ENCODE results near the gene DNAH7. TPM values are rescaled to one million over a fixed set of nuclear protein-coding genes. Genes with fewer than 3 reads are reported as not detected.

The DNAH7 gene
- total RNA-seq, 2 experiments from 2014 or later, result 0.07 to 0.17 TPM

DNA sequence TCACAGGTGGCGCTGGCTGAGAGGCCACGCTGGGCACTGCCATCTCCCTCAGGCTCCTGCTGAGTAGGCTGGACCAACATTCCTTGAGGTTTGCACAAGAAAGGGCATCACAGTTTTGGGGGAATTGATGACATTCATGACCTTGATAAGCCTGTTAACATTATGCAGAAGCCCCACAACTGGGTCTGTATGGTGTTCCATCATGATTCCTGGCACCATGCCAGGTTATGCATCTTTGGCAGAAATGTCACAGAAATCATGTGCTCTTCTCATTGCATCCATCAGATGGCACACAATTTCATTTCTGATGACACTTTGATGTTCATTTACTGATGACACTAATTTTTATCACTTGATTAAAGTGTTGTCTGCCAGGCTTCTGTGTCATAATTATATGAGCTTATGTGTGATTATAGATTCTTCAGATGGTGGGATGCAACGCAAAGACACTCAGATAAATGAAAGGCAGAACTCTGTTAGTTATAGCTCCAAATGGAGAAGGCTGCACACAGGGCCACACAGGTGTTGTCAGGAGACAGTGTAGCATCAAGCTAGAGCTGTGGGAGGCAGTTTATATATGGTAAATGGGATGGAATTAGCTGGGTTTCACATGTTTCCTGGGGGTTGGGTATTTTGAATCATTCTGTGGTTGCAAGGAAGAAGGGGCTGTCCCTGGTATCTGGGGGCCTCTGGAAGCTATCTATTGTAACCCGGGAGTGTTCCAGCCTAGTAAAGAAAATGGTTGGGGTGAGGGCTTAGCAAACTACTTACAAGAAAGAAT, 220.3 kb downstream of the DNAH7 start:
- Mint-ChIP-seq H3K4me1 (ENCODE audit: low read depth) (peaks cover 3% of the 10 kb centered on the region), H3K4me3 (no peak overlapping the region), H3K36me3 (no peaks in the 10 kb centered on the region), H3K27me3 (no peaks in the 10 kb centered on the region), H3K9me3 (no peaks in the 10 kb centered on the region), H3K27ac (no peak overlapping the region)
- intact Hi-C loops (cut with micrococcal nuclease), result loop anchor here (10.0 kb wide), 1 partner anchor 274 kb away; no protein-coding TSS in a partner anchor
- DNase-seq, result no peak
- POLR2A ChIA-PET, result no interaction called here
- CTCF ChIA-PET, result interaction anchor here (1.4 kb wide), 1 partner anchor 219 kb away, joined by 7 read pairs; no protein-coding TSS in a partner anchor

DNA sequence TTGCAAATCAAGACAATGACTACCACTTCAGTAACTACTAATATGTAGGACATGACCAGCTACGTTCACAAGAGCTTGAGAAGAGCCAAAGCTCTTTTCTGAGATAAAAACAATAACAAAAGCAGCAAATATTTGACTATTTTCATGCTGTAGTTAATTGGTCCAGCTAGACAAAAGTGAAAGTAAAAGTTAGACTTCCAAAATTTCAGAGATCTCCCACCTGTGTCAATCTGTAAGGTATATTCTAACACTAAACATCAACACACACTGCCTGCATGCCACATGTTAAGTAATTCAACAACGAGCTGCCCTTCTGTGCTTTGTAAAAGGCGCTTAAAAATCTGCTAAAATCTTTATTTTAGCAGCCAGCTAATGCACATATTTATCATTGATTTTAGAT, 225.7 kb downstream of the DNAH7 start:
- intact Hi-C loops (cut with micrococcal nuclease), result loop anchor here (10.0 kb wide), 1 partner anchor 268 kb away; no protein-coding TSS in a partner anchor
- Mint-ChIP-seq H3K36me3 (no peaks in the 10 kb centered on the region), H3K27me3 (no peaks in the 10 kb centered on the region), H3K4me3 (no peak overlapping the region), H3K4me1 (ENCODE audit: low read depth) (peaks cover 11% of the 10 kb centered on the region), H3K27ac (no peak overlapping the region), H3K9me3 (no peaks in the 10 kb centered on the region)
- DNase-seq, result no peak
- POLR2A ChIA-PET, result no interaction called here
- CTCF ChIA-PET, result no interaction called here

DNA sequence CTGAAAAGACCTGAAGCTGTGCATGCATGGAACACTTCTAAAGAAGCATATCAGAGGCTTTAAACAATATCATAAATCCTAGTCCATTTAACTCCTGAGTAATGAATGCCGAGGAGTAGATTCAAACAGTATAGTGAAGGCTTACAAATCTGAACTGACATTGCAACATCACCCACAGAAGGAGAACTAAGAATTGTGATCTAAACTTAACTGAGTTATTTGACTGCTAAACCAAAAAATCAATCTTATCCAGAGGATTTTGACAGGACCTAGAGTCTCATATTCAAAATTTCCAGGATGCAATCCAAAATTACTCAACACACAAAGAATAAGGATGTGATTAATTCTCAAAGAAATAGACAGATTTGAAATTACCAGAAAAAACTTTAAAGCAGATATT, 230.6 kb downstream of the DNAH7 start:
- intact Hi-C loops (cut with micrococcal nuclease), result no loop called here
- ChIA-PET CTCF (interaction anchor here (0.6 kb wide), 1 partner anchor 1671 kb away, joined by 3 read pairs; no protein-coding TSS in a partner anchor), POLR2A (no interaction called here)
- H3K27me3 Mint-ChIP-seq, result no peaks in the 10 kb centered on the region
- peaks cover 10% of the 10 kb centered on the region for H3K4me1 Mint-ChIP-seq (ENCODE audit: low read depth)
- DNase-seq, result no peak
- no peaks in the 10 kb centered on the region for H3K36me3 Mint-ChIP-seq
- H3K4me3 Mint-ChIP-seq, result no peak overlapping the region
- no peaks in the 10 kb centered on the region for H3K9me3 Mint-ChIP-seq
- no peak overlapping the region for H3K27ac Mint-ChIP-seq

DNA sequence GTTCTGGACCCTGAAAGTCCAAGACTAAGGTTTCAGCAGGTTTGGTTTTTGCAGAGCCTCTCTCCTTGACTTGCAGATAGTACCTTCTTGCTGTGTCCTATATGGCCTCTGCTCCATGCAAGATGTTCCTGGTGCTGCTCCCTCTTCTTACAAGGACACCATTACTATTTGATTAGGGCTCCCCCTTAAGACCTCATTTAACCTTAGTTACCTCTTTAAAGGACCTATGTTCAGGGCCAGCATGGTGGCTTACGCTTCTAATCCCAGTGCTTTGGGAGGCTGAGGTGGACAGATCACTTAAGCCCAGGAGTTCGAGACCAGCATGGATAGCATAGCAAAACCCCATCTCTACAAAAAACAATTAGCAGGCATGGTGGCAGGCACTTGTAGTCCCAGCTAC, 232.6 kb downstream of the DNAH7 start:
- no peaks in the 10 kb centered on the region for H3K36me3 Mint-ChIP-seq
- intact Hi-C loops (cut with micrococcal nuclease), result no loop called here
- no peak overlapping the region for H3K4me3 Mint-ChIP-seq
- H3K4me1 Mint-ChIP-seq (ENCODE audit: low read depth), result no peaks in the 10 kb centered on the region
- DNase-seq, result no peak
- peaks cover 4% of the 10 kb centered on the region for H3K27me3 Mint-ChIP-seq
- POLR2A ChIA-PET, result no interaction called here
- CTCF ChIA-PET, result no interaction called here
- no peaks in the 10 kb centered on the region for H3K9me3 Mint-ChIP-seq
- H3K27ac Mint-ChIP-seq, result no peak overlapping the region

DNA sequence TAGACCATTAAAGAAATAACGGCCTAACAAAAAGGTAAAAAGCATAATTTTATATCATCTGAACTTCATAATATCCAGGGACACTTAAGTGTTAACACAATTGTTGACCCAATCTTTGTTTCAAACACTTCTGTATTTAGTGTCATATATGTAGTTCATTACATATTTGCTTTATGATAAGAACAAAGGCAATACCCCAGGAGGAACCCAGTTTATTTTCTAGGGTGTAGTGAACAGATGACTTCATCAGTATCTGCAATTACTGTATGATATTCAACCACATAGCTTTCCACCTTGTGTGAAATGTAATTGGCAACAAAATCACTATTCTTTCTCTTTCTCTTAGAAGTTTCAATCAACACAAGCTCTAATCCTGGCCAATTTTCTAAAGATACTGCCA, 233.8 kb downstream of the DNAH7 start:
- H3K4me3 Mint-ChIP-seq, result no peak overlapping the region
- CTCF ChIA-PET, result no interaction called here
- intact Hi-C loops (cut with micrococcal nuclease), result no loop called here
- no peak overlapping the region for H3K27ac Mint-ChIP-seq
- DNase-seq, result no peak
- POLR2A ChIA-PET, result no interaction called here
- no peaks in the 10 kb centered on the region for H3K4me1 Mint-ChIP-seq (ENCODE audit: low read depth)
- peaks cover 5% of the 10 kb centered on the region for H3K27me3 Mint-ChIP-seq
- no peaks in the 10 kb centered on the region for H3K9me3 Mint-ChIP-seq
- H3K36me3 Mint-ChIP-seq, result no peaks in the 10 kb centered on the region

DNA sequence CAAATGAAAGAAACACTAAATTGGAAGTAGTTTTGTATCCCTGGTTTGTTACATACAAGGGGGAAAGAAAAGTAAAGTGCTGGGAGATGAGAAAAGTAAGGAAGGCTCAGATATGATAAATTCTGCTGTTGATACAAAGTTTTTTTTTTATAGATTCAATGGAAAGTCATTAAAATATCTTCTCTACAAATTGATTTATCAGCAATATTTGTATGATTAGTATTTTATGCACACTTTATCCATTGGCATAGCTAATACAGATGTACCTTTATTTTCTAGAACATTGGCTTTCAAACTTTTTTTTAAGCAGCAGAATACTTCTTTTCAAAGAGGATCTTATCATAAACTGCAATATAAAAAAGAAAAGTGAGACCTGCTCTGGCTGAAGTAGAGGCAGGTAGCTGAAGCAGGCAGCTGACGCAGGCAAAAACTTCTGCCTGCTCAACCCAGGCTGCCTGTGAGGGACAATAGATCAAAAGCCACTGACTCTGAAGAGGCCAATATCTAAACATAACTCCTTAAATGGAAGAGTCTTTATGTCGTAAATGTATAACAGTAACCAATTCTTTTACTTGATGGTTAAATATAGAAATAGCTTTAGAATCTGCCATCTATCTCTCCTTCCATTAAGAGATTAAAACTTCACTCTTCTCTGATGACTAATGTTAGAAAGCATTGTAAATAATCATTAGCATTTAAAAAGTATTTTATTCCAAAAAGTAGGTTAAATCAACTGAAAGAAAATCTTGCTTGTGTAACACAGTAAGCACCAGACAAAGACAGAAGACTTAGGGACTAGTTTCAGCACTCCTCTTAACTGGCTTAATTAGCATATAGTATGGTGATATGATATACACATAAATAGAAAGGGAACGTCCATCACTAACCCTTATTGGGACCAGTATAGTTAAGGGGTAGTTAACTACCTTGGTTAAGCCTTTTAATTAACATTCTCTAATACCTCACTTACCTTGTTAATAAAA, 237.4 kb downstream of the DNAH7 start:
- H3K4me3 Mint-ChIP-seq, result no peak overlapping the region
- intact Hi-C loops (cut with micrococcal nuclease), result no loop called here
- peaks cover 5% of the 10 kb centered on the region for H3K27me3 Mint-ChIP-seq
- no peak for DNase-seq
- ChIA-PET CTCF (no interaction called here), POLR2A (no interaction called here)
- no peaks in the 10 kb centered on the region for H3K36me3 Mint-ChIP-seq
- no peak overlapping the region for H3K27ac Mint-ChIP-seq
- H3K4me1 Mint-ChIP-seq (ENCODE audit: low read depth), result no peaks in the 10 kb centered on the region
- no peaks in the 10 kb centered on the region for H3K9me3 Mint-ChIP-seq

DNA sequence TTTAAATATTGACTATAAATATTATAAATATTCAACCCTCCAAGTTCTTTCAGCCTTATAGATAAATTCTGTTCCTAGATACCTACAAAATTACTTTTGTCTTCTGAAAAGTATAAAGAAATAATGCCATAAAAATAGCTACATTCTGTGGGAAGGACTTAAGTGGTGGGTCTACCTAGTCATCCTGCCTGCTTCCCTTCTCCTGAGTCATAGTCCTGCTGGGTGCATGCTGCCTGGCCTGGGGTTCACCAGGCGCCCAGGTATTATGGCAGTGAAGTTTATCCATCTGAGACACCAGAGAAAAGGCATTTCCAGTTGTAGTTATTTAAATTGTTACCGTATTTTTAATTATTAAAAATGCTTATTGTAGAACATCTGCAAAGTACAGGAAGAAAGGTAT, 244.2 kb downstream of the DNAH7 start:
- no peak for DNase-seq
- CTCF ChIA-PET, result no interaction called here
- Mint-ChIP-seq H3K27ac (no peak overlapping the region), H3K4me1 (ENCODE audit: low read depth) (no peaks in the 10 kb centered on the region), H3K36me3 (no peaks in the 10 kb centered on the region), H3K4me3 (no peak overlapping the region), H3K9me3 (no peaks in the 10 kb centered on the region), H3K27me3 (no peaks in the 10 kb centered on the region)
- intact Hi-C loops (cut with micrococcal nuclease), result no loop called here
- POLR2A ChIA-PET, result no interaction called here

DNA sequence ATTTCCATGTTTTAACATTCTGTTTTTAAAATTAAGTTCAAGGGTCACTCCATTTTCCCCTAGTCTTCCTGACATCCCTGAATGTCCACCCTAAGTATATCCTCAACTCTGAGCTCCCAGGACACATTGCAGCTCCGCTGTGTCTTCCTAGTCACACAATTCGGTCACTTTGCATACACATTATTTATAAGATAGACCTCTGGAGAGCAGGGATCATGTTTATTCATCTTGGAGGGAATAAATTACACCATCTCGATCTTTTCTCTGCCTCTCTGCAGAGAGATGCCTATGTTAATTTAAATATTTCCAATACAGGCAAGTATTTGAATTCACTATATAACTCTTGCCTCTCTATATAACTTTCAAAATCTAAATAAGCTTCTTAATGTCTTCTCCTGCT, 245.4 kb downstream of the DNAH7 start:
- no peaks in the 10 kb centered on the region for H3K4me1 Mint-ChIP-seq (ENCODE audit: low read depth)
- H3K27ac Mint-ChIP-seq, result no peak overlapping the region
- DNase-seq, result no peak
- peaks cover 2% of the 10 kb centered on the region for H3K27me3 Mint-ChIP-seq
- ChIA-PET POLR2A (interaction anchor here (0.6 kb wide), 1 partner anchor 111 kb away, joined by 7 read pairs; no protein-coding TSS in a partner anchor), CTCF (no interaction called here)
- no peak overlapping the region for H3K4me3 Mint-ChIP-seq
- no peaks in the 10 kb centered on the region for H3K9me3 Mint-ChIP-seq
- intact Hi-C loops (cut with micrococcal nuclease), result no loop called here
- H3K36me3 Mint-ChIP-seq, result no peaks in the 10 kb centered on the region

DNA sequence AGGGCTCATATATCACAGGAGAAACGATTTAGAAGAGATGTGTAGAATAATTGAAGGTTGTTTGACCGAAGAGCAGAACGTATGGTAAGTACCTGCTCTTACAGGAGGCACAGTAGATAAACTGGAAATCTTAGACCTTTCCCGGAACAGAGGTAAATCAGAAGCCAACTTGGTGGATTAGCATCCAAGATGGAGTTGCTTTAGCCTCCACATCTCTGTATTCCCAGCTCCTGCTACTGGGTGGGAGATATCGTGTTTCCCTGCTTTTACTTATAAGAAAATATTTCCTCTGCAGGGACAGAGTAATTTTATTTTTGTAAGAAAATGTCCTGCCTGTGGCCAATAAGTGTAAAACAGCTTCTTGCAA, 247.1 kb downstream of the DNAH7 start:
- no peaks in the 10 kb centered on the region for H3K36me3 Mint-ChIP-seq
- CTCF ChIA-PET, result no interaction called here
- intact Hi-C loops (cut with micrococcal nuclease), result no loop called here

DNA sequence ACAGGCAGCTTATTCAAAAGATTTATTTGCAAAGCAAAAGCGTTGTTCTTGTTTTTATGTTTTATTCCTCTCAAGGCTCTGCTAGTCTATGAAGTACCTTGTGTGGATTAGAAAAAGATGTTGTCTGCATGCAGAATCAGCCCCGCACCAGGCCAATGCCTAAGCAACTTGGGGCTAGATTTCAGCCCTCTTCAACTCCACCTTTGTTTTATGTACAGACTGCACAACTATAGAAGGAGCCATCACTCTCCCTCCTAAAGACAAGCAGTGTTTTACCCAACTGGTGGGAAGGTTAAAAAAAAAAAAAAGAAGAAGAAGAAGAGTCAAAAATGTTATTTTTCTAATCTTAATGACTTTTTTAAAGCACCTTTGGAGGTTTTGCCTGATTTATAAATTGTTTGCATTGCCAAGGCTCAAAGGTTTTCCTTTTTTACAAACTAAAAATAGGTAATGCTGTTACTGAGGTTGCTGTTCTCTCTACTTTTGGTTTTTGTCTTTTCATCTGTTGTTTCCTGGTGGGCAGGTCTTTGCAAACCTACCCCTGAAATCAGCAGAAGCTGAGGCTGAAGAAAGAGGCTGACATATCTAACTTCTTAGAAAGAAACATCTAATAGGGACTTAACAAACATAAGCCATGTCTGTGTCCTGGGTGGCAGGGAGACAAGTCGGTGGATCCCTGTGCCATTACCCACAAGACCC, 247.6 kb downstream of the DNAH7 start:
- no peaks in the 10 kb centered on the region for H3K9me3 Mint-ChIP-seq
- POLR2A ChIA-PET, result no interaction called here

More for the DNA sequence above, 247.1 kb downstream of the DNAH7 start:
- Mint-ChIP-seq H3K4me3 (no peak overlapping the region), H3K4me1 (ENCODE audit: low read depth) (no peaks in the 10 kb centered on the region), H3K27ac (no peak overlapping the region), H3K27me3 (peaks cover 2% of the 10 kb centered on the region), H3K9me3 (no peaks in the 10 kb centered on the region)
- no peak for DNase-seq
- POLR2A ChIA-PET, result no interaction called here

DNA sequence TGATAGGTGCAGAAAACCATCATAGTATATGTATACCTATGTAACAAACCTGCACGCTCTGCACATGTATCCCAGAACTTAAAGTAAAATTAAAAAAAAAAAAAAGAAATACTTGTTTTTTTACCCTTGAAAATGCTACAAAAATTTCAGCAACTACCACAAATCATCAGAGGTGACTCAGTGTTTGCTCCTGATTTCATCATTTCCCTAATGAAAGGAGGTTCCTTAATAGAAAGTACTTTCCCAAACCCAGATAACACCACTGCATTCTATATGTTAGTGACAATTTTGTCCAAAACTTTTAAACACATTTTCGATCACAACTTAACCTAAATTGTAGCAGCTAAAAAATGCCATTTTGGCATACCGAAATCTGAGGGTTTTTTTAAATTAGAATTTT, 248.3 kb downstream of the DNAH7 start:
- POLR2A ChIA-PET, result no interaction called here
- Mint-ChIP-seq H3K27ac (no peak overlapping the region), H3K4me1 (ENCODE audit: low read depth) (no peaks in the 10 kb centered on the region), H3K36me3 (no peaks in the 10 kb centered on the region), H3K27me3 (peaks cover 2% of the 10 kb centered on the region), H3K4me3 (no peak overlapping the region), H3K9me3 (no peaks in the 10 kb centered on the region)
- intact Hi-C loops (cut with micrococcal nuclease), result no loop called here
- no peak for DNase-seq
- CTCF ChIA-PET, result no interaction called here

More for the DNA sequence above, 247.6 kb downstream of the DNAH7 start:
- no peaks in the 10 kb centered on the region for H3K36me3 Mint-ChIP-seq
- H3K27me3 Mint-ChIP-seq, result peaks cover 2% of the 10 kb centered on the region
- DNase-seq, result no peak
- H3K27ac Mint-ChIP-seq, result no peak overlapping the region
- no peak overlapping the region for H3K4me3 Mint-ChIP-seq
- CTCF ChIA-PET, result no interaction called here
- intact Hi-C loops (cut with micrococcal nuclease), result no loop called here
- H3K4me1 Mint-ChIP-seq (ENCODE audit: low read depth), result no peaks in the 10 kb centered on the region

DNA sequence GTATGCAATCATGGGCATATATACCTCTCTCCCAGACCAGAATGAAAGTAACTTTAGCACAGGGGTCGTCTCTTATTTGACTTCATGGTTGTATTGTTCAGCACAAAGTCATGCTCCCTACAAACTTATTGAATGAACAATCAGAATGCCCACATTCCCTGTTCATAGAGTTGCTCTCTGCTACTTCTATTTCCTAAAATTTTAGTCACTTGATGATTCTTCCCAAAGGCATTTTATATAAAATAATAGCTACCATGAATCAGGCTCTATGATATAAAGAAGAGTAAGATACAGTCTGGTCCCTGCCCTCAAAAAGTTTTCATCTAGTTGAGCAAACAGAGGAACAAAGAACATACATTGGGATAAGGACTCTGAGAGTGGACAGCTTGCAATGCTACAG, 249.4 kb downstream of the DNAH7 start:
- Mint-ChIP-seq H3K9me3 (no peaks in the 10 kb centered on the region), H3K4me1 (ENCODE audit: low read depth) (no peaks in the 10 kb centered on the region), H3K4me3 (no peak overlapping the region), H3K36me3 (no peaks in the 10 kb centered on the region), H3K27ac (no peak overlapping the region), H3K27me3 (peaks cover 2% of the 10 kb centered on the region)
- ChIA-PET POLR2A (no interaction called here), CTCF (no interaction called here)
- intact Hi-C loops (cut with micrococcal nuclease), result no loop called here
- DNase-seq, result no peak
